ENCODE measurements around the gene MARCHF6. TPM values are rescaled to one million over a fixed set of nuclear protein-coding genes. Genes with fewer than 3 reads are reported as not detected.

Gene MARCHF6
- polyA plus RNA-seq, 1 of the 3 experiments (the other 2 are of a cell fraction): 52.4 TPM

GRCh38 chr5:10363519-10364185 lies 10.2 kb downstream of the MARCHF6 start:
- Histone ChIP-seq H3F3A (replicated peaks; ENCODE audit: insufficient read depth) (no peaks in the 10 kb centered on the region), H3K4me3 (ENCODE audit: low read depth in 2 of 2, low read length in 1 of 2) (no peak overlapping the region), H4K20me1 (ENCODE audit: insufficient read depth) (peaks cover 94% of the 10 kb centered on the region), H3K9me2 (no peaks in the 10 kb centered on the region), H3K27ac (ENCODE audit: low read depth in 2 of 2, low read length in 1 of 2) (no peak overlapping the region), H3K9ac (no peak overlapping the region), H3K4me2 (no peak overlapping the region), H3K4me1 (ENCODE audit: control insufficient read depth in 1 of 2, insufficient read depth in 2 of 2, low read depth in 1 of 2, low read length in 1 of 2) (peaks cover 5 to 8% of the 10 kb centered on the region in 2 experiments; a peak in 3 of 4 replicates), H3K36me3 (replicated peaks in 1 of 2; ENCODE audit: control insufficient read depth in 1 of 2, insufficient read depth in 2 of 2, low read length in 1 of 2) (peaks cover 0 to 6% of the 10 kb centered on the region in 2 experiments), H3K27me3 (ENCODE audit: insufficient read depth) (no peaks in the 10 kb centered on the region), H3K9me3 (no peaks in the 10 kb centered on the region), H3K79me2 (ENCODE audit: insufficient read depth) (peaks cover 100% of the 10 kb centered on the region), H2AFZ (ENCODE audit: low read depth) (no peak overlapping the region)
- 96% methylated on average over 3 of the region's 3 CpGs for WGBS (ENCODE audit: low lambda C conversion rate)
- ChIA-PET POLR2A (interaction anchor here (1.0 kb wide), 1 partner anchor 11 kb away, joined by 4 read pairs; no protein-coding TSS in a partner anchor), CTCF (interaction anchor here (2.2 kb wide), 1 partner anchor 61 kb away, joined by 4 read pairs; no protein-coding TSS in a partner anchor)
- TF ChIP-seq RFX5 (IDR thresholded peaks at IDR 0.05; ENCODE audit: low read length) (no peak), SMC3 (IDR thresholded peaks at IDR 0.05; ENCODE audit: low read depth, low read length) (no peak), NFIC (IDR thresholded peaks at IDR 0.05; ENCODE audit: borderline replicate concordance) (no peak), MEF2A (IDR thresholded peaks at IDR 0.05; ENCODE audit: borderline replicate concordance, low read depth) (no peak), POLR2AphosphoS5 (IDR thresholded peaks at IDR 0.05; ENCODE audit: low read depth, low read length) (no peak), JUND (IDR thresholded peaks at IDR 0.05) (no peak), RAD21 (IDR thresholded peaks at IDR 0.05; ENCODE audit: low read length) (no peak), TAF1 (IDR thresholded peaks at IDR 0.05; ENCODE audit: borderline replicate concordance, low read depth, low read length) (no peak), FOXJ3 (CRISPR knock-in tag; IDR thresholded peaks at IDR 0.05) (no peak), REST (IDR thresholded peaks at IDR 0.05; ENCODE audit: low read depth, low read length) (no peak), PBX3 (IDR thresholded peaks at IDR 0.05) (no peak), SIN3A (IDR thresholded peaks at IDR 0.05; ENCODE audit: borderline replicate concordance, low read depth, low read length) (no peak), CHD2 (IDR thresholded peaks at IDR 0.05; ENCODE audit: low read length, partially characterized antibody) (no peak), TEAD4 (IDR thresholded peaks at IDR 0.05; ENCODE audit: borderline replicate concordance, insufficient read depth) (no peak), EP300 (IDR thresholded peaks at IDR 0.05; ENCODE audit: borderline replicate concordance in 1 of 2, low read depth in 1 of 2, low read length in 1 of 2) (no peak), MXI1 (IDR thresholded peaks at IDR 0.05; ENCODE audit: low read depth, low read length) (no peak), YY1 (IDR thresholded peaks at IDR 0.05; ENCODE audit: low read depth) (no peak), RXRA (IDR thresholded peaks at IDR 0.05; ENCODE audit: borderline replicate concordance, low read depth) (no peak)
- TF ChIP-seq, protein P1, sequence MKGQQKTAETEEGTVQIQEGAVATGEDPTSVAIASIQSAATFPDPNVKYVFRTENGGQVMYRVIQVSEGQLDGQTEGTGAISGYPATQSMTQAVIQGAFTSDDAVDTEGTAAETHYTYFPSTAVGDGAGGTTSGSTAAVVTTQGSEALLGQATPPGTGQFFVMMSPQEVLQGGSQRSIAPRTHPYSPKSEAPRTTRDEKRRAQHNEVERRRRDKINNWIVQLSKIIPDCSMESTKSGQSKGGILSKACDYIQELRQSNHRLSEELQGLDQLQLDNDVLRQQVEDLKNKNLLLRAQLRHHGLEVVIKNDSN (IDR thresholded peaks at IDR 0.05; ENCODE audit: borderline replicate concordance, low read depth): no peak
- no peak for DNase-seq

Measured in SK-N-SH (cell line).